Activated CD8-positive, alpha-beta memory T cell treated with anti-CD3 and anti-CD28 coated beads, Interleukin-2, amount 50 U/mL, for 1 hour (primary cell): ENCODE data around the gene FUCA2.
"Not testable (repeated sequence)": the region's sequence is repeated elsewhere in the genome, so short reads cannot be mapped to it uniquely, and the experiment has no call there.

ENCODE experiments used
- DNase-seq: peaks from one replicate; pipeline ENCODE4 v3.0.0-alpha.2; 2020; ENCODE audit errors: extremely low read depth

FUCA2 gene

GRCh38 chr6:143536461-143536865 is 24.9 kb upstream of the FUCA2 start:
- DNase-seq: no peak

- no peak for DNase-seq
These were observed 23.7 kb upstream of the FUCA2 start for GRCh38 chr6:143535189-143535614.

- no peak for DNase-seq
These were observed 20.4 kb upstream of the FUCA2 start for GRCh38 chr6:143531720-143532499.

GRCh38 chr6:143529095-143529494 is 17.6 kb upstream of the FUCA2 start:
- DNase-seq: no peak

GRCh38 chr6:143528164-143528811 is 16.8 kb upstream of the FUCA2 start:
- no peak for DNase-seq

- no peak for DNase-seq
These were observed 16.2 kb upstream of the FUCA2 start for GRCh38 chr6:143527677-143528076.

- DNase-seq: no peak
These were observed 13.8 kb upstream of the FUCA2 start for GRCh38 chr6:143525356-143525755.

- DNase-seq: no peak
These were observed 10.6 kb upstream of the FUCA2 start for GRCh38 chr6:143522039-143522600.

GRCh38 chr6:143517447-143517773 is 5.9 kb upstream of the FUCA2 start:
- DNase-seq: no peak

GRCh38 chr6:143516690-143517446 is 5.3 kb upstream of the FUCA2 start:
- no peak for DNase-seq

- DNase-seq: no peak
These were observed 4.3 kb upstream of the FUCA2 start for GRCh38 chr6:143515766-143516355.

GRCh38 chr6:143515061-143515760 is 3.7 kb upstream of the FUCA2 start:
- DNase-seq: no peak

GRCh38 chr6:143513410-143513809 is 1.9 kb upstream of the FUCA2 start:
- no peak for DNase-seq

GRCh38 chr6:143510326-143510725 is 1.2 kb downstream of the FUCA2 start:
- not testable (repeated sequence) for DNase-seq

- DNase-seq: no peak
These were observed 4.0 kb downstream of the FUCA2 start for GRCh38 chr6:143507358-143508145.

- no peak for DNase-seq
These were observed 4.9 kb downstream of the FUCA2 start for GRCh38 chr6:143506620-143507019.

- DNase-seq: no peak
These were observed 5.3 kb downstream of the FUCA2 start for GRCh38 chr6:143506199-143506598.

GRCh38 chr6:143505537-143505936 is 6.0 kb downstream of the FUCA2 start:
- no peak for DNase-seq

GRCh38 chr6:143505111-143505510 is 6.4 kb downstream of the FUCA2 start:
- no peak for DNase-seq

- no peak for DNase-seq
These were observed 7.2 kb downstream of the FUCA2 start for GRCh38 chr6:143504369-143504768.

GRCh38 chr6:143501851-143502250 is 9.7 kb downstream of the FUCA2 start:
- no peak for DNase-seq
